Endothelial cell of umbilical vein (primary cell): ENCODE measurements around the gene CFAP57. TPM values are rescaled to one million over a fixed set of nuclear protein-coding genes. Genes with fewer than 3 reads are reported as not detected.

ENCODE experiments used
- BruUV-seq: library from RNA; stranded (reverse); fragments of 400-500 nt; replicated peaks from 2 replicates; lab custom pipeline; 2021; lab: Mats Ljungman, UMichigan
- CTCF ChIA-PET: fragments of 300-600, 350-600 bp; sonication (Branson Sonifier 250); formaldehyde crosslinking; loops from one replicate; lab custom pipeline; 2021; ENCODE audit warnings: antibody characterized with exemption, inconsistent platforms; lab: Charles Lee
- POLR2A ChIA-PET: fragments of 300-600, 350-600 bp; sonication (Branson Sonifier 250); formaldehyde crosslinking; loops from one replicate; lab custom pipeline; 2021; ENCODE audit warnings: antibody characterized with exemption, inconsistent platforms; lab: Charles Lee
- DNase-seq: peaks from one replicate; pipeline ENCODE4 v3.0.0-alpha.2; 2011; ENCODE audit warnings: low read depth, low spot score
- FAIRE-seq: peaks from 2 replicates; lab custom pipeline; 2011; peaks lifted over from hg19 to GRCh38; lab: Jason Lieb, UNC
- H2AFZ ChIP-seq: 2 replicates; pipeline ENCODE4 v1.6.0; 2012; ENCODE audit warnings: low read depth, low read length, control low read depth, inconsistent platforms
- H3K27ac ChIP-seq: 2 replicates; pipeline ENCODE4 v1.5.1; 2011; ENCODE audit warnings: low read depth, mild to moderate bottlenecking, control low read depth, low read length, moderate library complexity; ENCODE audit not compliant: insufficient read depth
- H3K27me3 ChIP-seq, 2 experiments: 2 replicates each; pipeline versions ENCODE4 v1.6.0 to v1.6.1; 2011; ENCODE audit warnings: low read length in 2 of 2, mixed read lengths in 1 of 2; ENCODE audit not compliant: control insufficient read depth in 2 of 2, insufficient read depth in 2 of 2
- H3K36me3 ChIP-seq, 2 experiments: 2 replicates in 1 of 2; 3 replicates in 1 of 2; pipeline ENCODE4 v1.5.1; 2011; ENCODE audit warnings: low read length in 2 of 2, mild to moderate bottlenecking in 1 of 2, moderate library complexity in 1 of 2; ENCODE audit not compliant: control insufficient read depth in 2 of 2, insufficient read depth in 2 of 2; ENCODE audit errors: extremely low read depth in 1 of 2
- H3K4me1 ChIP-seq: 3 replicates; pipeline ENCODE4 v1.5.1; 2011; ENCODE audit warnings: mild to moderate bottlenecking, low read length; ENCODE audit not compliant: control insufficient read depth, insufficient read depth; ENCODE audit errors: extremely low read depth
- H3K4me2 ChIP-seq: 2 replicates; pipeline ENCODE4 v1.6.1; 2011; ENCODE audit warnings: low read length, control low read depth, mixed read lengths; ENCODE audit not compliant: insufficient read depth
- H3K4me3 ChIP-seq, 3 experiments: fragments of 200-600 bp in 1 of 3; sonication (generic), shearing (Covaris generic) in 1 of 3; replicated peaks in 1 of 3; 2 replicates each; pipeline ENCODE4 v1.5.1; 2011 to 2016; ENCODE audit warnings: control low read depth in 3 of 3, low read length in 3 of 3, mild to moderate bottlenecking in 2 of 3, inconsistent platforms in 1 of 3, low read depth in 1 of 3, moderate library complexity in 1 of 3; ENCODE audit not compliant: insufficient read depth in 1 of 3
- H3K79me2 ChIP-seq: 2 replicates; pipeline ENCODE4 v1.6.0; 2012; ENCODE audit warnings: low read length, inconsistent platforms; ENCODE audit not compliant: control insufficient read depth, insufficient read depth
- H3K9ac ChIP-seq: replicated peaks from 2 replicates; pipeline ENCODE3; 2011; ENCODE audit warnings: low read length, control low read depth; ENCODE audit not compliant: insufficient read depth; ENCODE audit errors: extremely low read depth
- H3K9me1 ChIP-seq: replicated peaks from 3 replicates; pipeline ENCODE4 v1.6.0; 2011; ENCODE audit warnings: mild to moderate bottlenecking, low read length; ENCODE audit not compliant: control insufficient read depth, insufficient read depth; ENCODE audit errors: extremely low read depth
- H3K9me3 ChIP-seq: replicated peaks from 2 replicates; pipeline ENCODE4 v1.5.1; 2012; ENCODE audit warnings: low read length, inconsistent platforms; ENCODE audit not compliant: control insufficient read depth, insufficient read depth
- H4K20me1 ChIP-seq: replicated peaks from 2 replicates; pipeline ENCODE3; 2011; ENCODE audit warnings: mild to moderate bottlenecking, low read length; ENCODE audit not compliant: control insufficient read depth, insufficient read depth; ENCODE audit errors: extremely low read depth
- CTCF ChIP-seq, 2 donors: IDR thresholded peaks; 1 replicate in 1 of 2; 2 replicates in 1 of 2; pipeline ENCODE4 v1.5.1; 2011; ENCODE audit warnings: low read length in 2 of 2, mild to moderate bottlenecking in 2 of 2, moderate library complexity in 2 of 2, control low read depth in 1 of 2, inconsistent platforms in 1 of 2, low read depth in 1 of 2; ENCODE audit not compliant: insufficient read depth in 1 of 2; ENCODE audit errors: extremely low read depth in 1 of 2
- EZH2 ChIP-seq: IDR thresholded peaks from 2 replicates; pipeline ENCODE4 v1.6.1; 2012; ENCODE audit warnings: borderline replicate concordance, low read depth, mild to moderate bottlenecking, moderate library complexity, low read length, inconsistent platforms; ENCODE audit not compliant: severe bottlenecking
- FOS ChIP-seq: IDR thresholded peaks from 2 replicates; pipeline ENCODE4 v1.6.1; 2011; ENCODE audit warnings: mild to moderate bottlenecking, low read length, moderate library complexity, borderline replicate concordance; ENCODE audit not compliant: insufficient read depth
- GATA2 ChIP-seq: IDR thresholded peaks from 2 replicates; pipeline ENCODE4 v1.7.0; 2011; ENCODE audit warnings: low read depth, mild to moderate bottlenecking, moderate library complexity, mixed read lengths, low read length; ENCODE audit not compliant: insufficient read length, insufficient read depth
- JUN ChIP-seq: IDR thresholded peaks from 2 replicates; pipeline ENCODE4 v1.6.1; 2011; ENCODE audit warnings: borderline replicate concordance, low read depth; ENCODE audit not compliant: insufficient read length, insufficient read depth
- MYC ChIP-seq: IDR thresholded peaks from one replicate; pipeline ENCODE4 v1.6.1; 2011; ENCODE audit warnings: mild to moderate bottlenecking, low read depth, low read length
- POLR2A ChIP-seq: IDR thresholded peaks from 2 replicates; pipeline ENCODE4 v1.6.1; 2012; ENCODE audit warnings: low read depth, mild to moderate bottlenecking, control low read depth, low read length
- POLR2AphosphoS5 ChIP-seq: IDR thresholded peaks from 2 replicates; pipeline ENCODE4 v1.6.1; 2012; ENCODE audit warnings: low read depth, mild to moderate bottlenecking, control low read depth, low read length, moderate library complexity; ENCODE audit not compliant: insufficient read depth
- dilution Hi-C: fragments of 300-500 bp; cut with MboI; formaldehyde crosslinking; loops from one replicate; pipeline ENCODE4 v1.15.0; 2019; ENCODE audit warnings: low sequenced_read_pairs; ENCODE audit not compliant: extremely low pct_ligation_motif_present
- intact Hi-C: fragments of 100-400 bp; cut with micrococcal nuclease; formaldehyde crosslinking; loops from one replicate; pipeline ENCODE4 v1.10.0; 2022
- polyA plus RNA-seq, 4 experiments: library from polyadenylated mRNA; depleted of rRNA in 3 of 4; stranded (reverse) in 3 of 4; unstranded in 1 of 4; fragments of >200 nt; gene quantifications; 2 replicates each; pipeline versions ENCODE4 v1.2.1 to v1.2.3, GENCODE V29; 2011 to 2012; ENCODE audit warnings: missing spikeins in 1 of 4
- total RNA-seq: library from RNA; stranded (reverse); gene quantifications from 2 replicates; pipeline ENCODE4 v1.2.3, GENCODE V29; 2021
- TF ChIP-seq, protein P1 (sequence below): IDR thresholded peaks from 2 replicates; pipeline ENCODE4 v1.6.1; 2011; ENCODE audit not compliant: insufficient read depth, insufficient read length

CFAP57 gene
- total and polyA plus RNA-seq, 2 donors (not counting 3 experiments of a cell fraction or from before 2014, with no cell fraction given): 0.88 to 0.91 TPM

DNA sequence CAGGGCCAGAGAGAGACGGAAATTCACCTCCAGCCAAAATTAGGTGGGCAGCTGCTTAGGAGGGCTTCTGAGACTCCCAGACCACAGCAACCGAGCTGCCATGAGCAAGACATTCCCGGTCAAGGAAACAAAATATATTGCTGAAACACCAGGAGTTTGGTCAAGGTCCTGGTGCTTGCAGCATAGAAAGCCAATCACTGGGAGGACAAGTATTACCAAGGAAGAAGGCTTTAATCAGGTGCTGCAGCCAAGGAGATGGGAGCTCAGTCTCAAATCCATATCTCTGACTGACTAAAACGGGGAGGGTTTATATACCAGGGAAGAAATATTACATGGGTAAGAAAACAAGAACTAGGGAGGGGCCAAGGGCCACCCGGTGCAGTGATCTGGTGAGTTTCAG, 78.9 kb downstream of the CFAP57 start:
- H3K4me3 ChIP-seq: no peak overlapping the region
- H3K4me2 ChIP-seq: no peak overlapping the region
- ChIA-PET POLR2A (no interaction called here), CTCF (no interaction called here)
- DNase-seq (no peak), FAIRE-seq (no peak)
- no peak overlapping the region for H3K9ac ChIP-seq
- H3K27me3 ChIP-seq: peaks cover 5 to 11% of the 10 kb centered on the region in 2 experiments
- no peaks in the 10 kb centered on the region for H3K9me1 ChIP-seq
- no peak overlapping the region for H2AFZ ChIP-seq
- H4K20me1 ChIP-seq: no peaks in the 10 kb centered on the region
- intact Hi-C loops (no loop called here), dilution Hi-C loops (no loop called here)
- no TSS peak for BruUV-seq
- H3K9me3 ChIP-seq: no peaks in the 10 kb centered on the region
- H3K79me2 ChIP-seq: no peaks in the 10 kb centered on the region
- no peak overlapping the region for H3K27ac ChIP-seq
- H3K36me3 ChIP-seq: no peaks in the 10 kb centered on the region
- H3K4me1 ChIP-seq: no peaks in the 10 kb centered on the region
- TF ChIP-seq CTCF (IDR thresholded peaks at IDR 0.05; ENCODE audit: extremely low read depth in 1 of 2, insufficient read depth in 1 of 2, low read depth in 1 of 2, low read length in 2 of 2): no peak
- no peak for TF ChIP-seq EZH2
- TF ChIP-seq POLR2AphosphoS5: no peak
- TF ChIP-seq JUN: no peak
- TF ChIP-seq POLR2A: no peak
- TF ChIP-seq, protein P1, sequence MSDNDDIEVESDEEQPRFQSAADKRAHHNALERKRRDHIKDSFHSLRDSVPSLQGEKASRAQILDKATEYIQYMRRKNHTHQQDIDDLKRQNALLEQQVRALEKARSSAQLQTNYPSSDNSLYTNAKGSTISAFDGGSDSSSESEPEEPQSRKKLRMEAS: no peak
- TF ChIP-seq MYC: no peak
- no peak for TF ChIP-seq GATA2
- no peak for TF ChIP-seq FOS
